Right renal pelvis (tissue), 4 donors: ENCODE results near the gene SUV39H1. TPM values are rescaled to one million over a fixed set of nuclear protein-coding genes. Genes with fewer than 3 reads are reported as not detected.
"Not testable (repeated sequence)": the region's sequence is repeated elsewhere in the genome, so short reads cannot be mapped to it uniquely, and the experiment has no call there.

Experiments
- DNase-seq, 4 donors: peaks; one replicate each; pipeline ENCODE4 v3.0.0-alpha.2; 2013; ENCODE audit warnings: low read depth in 4 of 4, low spot score in 3 of 4, missing footprints in 1 of 4
- polyA plus RNA-seq, 4 donors: library from polyadenylated mRNA; unstranded; fragments of 120-200 nt; gene quantifications; one replicate each; pipeline ENCODE4 v1.2.1, GENCODE V29; 2013; ENCODE audit not compliant: insufficient read length in 4 of 4

Gene SUV39H1, protein sequence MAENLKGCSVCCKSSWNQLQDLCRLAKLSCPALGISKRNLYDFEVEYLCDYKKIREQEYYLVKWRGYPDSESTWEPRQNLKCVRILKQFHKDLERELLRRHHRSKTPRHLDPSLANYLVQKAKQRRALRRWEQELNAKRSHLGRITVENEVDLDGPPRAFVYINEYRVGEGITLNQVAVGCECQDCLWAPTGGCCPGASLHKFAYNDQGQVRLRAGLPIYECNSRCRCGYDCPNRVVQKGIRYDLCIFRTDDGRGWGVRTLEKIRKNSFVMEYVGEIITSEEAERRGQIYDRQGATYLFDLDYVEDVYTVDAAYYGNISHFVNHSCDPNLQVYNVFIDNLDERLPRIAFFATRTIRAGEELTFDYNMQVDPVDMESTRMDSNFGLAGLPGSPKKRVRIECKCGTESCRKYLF
- polyA plus RNA-seq = 1 to 10 TPM; 6.0 to 7.8 (median 6.9) TPM

DNA sequence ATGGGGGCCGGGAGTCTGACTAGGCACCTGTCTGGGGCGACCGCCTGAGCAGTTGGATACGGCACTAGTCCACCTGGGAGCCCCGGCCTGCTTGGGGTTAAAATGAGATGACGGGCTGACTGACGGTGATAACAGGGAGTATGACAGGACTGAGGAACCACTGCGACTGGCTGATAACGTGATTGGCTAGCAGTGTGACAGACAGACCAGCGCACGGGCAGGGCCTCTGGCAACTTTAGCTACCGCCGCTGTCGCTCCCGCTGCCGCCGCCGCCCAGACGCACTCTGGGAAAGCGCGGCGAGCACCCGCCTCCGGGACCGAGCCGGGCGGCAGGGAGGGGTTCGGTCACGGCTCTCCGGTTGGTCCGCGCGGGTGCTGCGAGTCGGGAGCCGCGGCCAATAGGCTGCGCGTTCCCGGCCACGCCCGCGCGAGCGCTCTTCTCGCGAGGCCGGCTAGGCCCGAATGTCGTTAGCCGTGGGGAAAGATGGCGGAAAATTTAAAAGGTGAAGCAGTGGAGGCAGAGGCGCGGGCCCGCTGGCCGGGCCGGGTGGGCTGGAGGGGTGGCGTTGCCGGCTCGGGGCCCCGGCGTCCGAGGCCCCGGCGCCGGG lies at the start of gene SUV39H1:
Gene SUV39H1, plus strand, starts transcription at position 434 of the 608 bp plus-strand sequence. Its CDS starts 51 bp downstream, at position 485.
- peak; percentile 59 to 72 (median 70) for DNase-seq

DNA sequence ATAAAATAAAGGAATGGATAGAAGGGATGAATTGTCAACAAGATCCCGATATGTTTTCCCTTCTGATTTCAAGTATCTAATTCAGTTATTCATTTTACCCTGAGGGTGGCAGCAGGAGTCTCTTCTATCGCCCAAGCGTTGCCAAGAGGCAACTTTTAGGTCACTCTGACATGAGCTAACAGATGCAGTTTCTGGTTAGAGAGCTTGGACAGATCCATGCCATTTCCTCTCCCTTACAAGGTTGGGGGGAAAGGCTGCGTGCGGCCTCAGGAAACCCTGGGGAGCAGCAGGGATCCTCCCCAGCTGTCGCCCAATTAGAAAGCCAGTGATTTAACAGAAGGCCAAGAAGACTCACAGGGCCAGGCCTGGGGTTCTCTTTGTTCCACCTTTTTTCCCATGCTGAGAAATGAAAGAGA lies 48.2 kb upstream of the SUV39H1 start:
- DNase-seq = peak in 3 of 4 donors; percentile 8 to 19 (median 8)

DNA sequence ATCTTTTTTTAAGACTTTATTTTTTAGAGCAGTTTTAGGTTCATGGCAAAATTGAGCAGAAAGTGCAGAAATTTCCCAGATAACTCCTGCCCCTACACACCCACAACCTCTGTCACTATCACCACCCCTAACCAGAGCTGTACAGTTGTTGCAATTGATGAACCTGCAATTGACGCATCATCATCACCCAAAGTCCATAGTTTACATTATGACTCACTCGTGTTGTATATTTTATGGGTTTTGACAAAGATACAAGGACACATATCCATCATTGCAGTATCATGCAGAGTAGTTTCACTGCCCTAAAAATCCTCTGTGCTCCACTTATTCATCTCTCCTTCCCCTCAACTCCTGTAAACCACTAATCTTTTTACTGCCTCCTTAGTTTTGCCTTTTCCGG lies 47.4 kb upstream of the SUV39H1 start:
- DNase-seq = no peak

DNA sequence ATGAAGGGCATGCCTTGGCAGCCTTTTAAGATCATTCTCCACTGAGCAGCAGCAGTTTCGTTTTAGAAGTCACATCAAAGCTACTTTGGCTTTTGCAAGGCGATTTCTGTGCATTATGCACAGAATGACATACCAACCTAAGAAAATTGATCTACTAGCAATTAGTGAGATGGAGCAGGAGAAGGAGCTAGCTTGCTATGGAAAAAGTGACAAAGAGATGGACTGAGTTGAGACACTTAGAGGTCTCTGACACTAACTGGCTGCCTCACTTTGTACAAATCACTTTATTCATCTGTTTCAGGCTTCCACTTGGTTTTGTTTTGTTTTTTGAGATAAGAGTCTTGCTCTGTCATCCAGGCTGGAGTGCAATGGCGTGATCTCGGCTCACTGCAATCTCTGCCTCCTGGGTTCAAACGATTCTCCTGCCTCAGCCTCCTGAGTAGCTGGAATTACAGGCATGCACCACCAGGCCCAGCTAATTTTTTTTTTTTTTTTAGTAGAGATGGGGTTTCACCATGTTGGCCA lies 44.4 kb upstream of the SUV39H1 start:
- not testable (repeated sequence) for DNase-seq

DNA sequence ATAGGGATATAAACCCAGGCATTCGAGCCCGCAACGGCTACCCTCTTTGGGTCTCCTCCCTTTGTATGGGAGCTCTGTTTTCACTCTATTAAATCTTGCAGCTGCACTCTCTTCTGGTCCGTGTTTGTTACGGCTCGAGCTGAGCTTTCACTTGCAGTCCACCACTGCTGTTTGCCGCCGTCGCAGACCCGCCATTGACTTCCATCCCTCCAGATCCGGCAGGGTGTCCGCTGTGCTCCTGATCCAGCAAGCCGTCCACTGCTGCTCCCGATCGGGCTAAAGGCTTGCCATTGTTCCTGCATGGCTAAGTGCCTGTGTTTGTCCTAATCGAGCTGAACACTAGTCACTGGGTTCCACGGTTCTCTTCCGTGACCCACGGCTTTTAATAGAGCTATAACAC lies 41.8 kb upstream of the SUV39H1 start:
- DNase-seq = not testable (repeated sequence)

DNA sequence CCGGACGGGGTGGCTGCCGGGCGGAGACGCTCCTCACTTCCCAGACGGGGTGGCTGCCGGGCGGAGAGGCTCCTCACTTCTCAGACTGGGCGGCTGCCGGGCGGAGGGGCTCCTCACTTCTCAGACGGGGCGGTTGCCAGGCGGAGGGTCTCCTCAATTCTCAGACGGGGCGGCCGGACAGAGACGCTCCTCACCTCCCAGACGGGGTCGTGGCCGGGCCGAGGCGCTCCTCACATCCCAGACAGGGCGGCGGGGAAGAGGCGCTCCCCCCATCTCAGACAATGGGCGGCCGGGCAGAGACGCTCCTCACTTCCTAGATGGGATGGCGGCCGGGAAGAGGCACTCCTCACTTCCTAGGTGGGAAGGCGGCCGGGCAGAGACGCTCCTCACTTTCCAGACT lies 36.8 kb upstream of the SUV39H1 start:
- DNase-seq = not testable (repeated sequence)

DNA sequence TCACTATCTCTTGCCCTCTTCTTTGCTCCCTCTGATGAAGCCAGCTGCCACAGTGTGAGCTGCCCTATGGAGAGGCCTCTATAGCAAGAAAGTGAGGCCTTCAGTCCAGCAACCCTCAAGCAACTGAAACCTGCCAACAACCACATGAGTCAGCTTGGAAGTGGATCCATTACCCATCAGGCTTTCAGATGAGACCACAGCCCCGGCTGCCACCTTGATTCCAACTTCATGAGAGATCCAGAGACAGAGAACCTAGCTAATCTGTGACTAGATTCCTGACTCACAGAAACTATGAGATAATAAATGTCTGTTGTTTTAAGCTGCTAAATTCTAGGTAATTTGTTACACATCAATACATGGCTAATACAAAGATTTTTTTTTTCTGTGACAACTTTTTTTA lies 33.3 kb upstream of the SUV39H1 start:
- DNase-seq = no peak

DNA sequence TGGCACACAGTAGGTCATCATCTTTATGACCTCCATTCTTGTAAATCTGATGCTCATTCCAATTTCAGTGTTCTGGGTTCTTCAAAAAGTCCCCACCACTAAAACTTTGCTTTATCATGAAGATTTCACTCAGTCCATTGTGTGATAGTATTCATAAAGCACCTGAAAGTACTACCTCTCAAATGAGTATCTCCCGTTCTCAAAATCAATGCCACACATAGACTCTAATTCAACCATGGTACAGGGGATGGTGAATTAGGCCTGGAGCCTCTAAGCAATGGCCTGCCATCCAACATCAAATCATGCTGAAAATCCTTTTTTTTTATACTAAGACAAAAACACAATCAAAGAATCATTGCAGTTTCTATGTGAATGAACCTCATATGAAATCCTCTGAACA lies 32.4 kb upstream of the SUV39H1 start:
- DNase-seq = no peak

DNA sequence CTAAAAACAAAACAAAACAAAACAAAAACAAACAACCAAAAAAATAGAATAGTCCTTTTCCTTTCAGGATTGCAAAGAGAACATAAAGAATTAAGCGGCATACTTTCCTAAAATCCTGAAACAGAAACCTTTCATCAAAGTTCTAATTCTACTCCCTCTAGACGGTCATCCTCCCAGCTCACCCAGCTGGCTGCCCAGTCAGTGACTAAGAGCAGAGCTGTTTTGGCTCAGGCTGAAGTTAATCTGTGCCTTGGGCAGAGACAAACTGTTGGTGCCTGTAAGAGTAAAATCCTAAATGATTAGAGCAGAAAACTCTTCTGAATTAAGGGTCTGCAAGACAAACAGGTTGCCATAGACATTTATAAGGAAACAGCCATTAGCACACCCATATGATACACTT lies 30.5 kb upstream of the SUV39H1 start:
- DNase-seq = no peak

DNA sequence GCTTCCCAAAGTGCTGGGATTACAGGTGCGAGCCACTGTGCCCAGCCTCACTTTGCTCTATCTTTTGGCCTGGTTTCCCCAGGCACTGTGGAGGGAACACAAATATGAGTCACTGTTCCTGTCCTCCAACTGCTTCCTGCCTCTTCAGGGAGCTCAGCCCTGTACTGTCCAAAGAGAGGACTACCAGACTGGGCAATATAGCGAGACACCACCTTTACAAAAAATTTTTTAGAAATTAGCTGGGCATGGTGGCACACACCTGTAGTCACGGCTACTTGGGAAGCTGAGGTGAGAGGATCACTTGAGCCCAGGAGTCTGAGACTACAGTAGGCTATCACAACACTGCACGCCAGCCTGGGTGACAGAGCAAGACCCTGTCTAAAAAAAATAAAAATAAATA lies 29.9 kb upstream of the SUV39H1 start:
- no peak for DNase-seq

DNA sequence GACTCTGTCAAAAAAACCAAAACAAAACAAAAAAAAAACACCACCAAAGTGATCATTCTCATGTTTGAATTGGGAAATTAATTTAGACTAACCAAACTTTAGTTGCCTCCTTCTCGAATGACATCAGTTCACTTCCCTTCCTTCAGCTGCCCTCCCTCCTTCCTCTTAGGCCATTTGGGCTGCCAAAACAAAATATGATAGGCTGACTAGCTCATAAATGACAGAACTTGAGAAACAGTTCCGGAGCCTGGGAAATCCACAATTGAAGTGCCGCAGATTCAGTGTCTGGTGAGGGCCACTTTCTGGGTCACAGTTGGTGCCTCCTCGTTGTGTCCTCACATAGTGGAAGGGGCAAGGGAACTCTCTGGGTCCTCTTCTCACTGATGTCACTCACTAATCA lies 29.0 kb upstream of the SUV39H1 start:
- no peak for DNase-seq

DNA sequence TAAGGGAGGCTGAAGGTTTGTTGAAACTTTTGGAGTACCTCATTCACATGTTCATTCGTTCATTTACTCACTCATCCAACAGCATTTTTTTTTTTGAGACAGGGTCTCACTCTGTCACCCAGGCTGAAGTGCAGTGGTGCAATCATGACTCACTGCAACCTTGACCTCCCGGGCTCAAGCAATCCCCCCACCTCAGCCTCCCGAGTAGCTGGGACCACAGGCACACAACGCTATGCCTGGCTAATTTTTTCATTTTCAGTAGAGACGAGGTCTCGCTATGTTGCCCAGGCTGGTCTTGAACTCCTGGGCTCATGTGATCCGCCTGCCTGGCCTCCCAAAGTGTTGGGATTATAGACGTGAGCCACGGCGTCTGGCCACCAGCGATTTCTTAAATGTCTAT lies 28.3 kb upstream of the SUV39H1 start:
- DNase-seq = not testable (repeated sequence)

DNA sequence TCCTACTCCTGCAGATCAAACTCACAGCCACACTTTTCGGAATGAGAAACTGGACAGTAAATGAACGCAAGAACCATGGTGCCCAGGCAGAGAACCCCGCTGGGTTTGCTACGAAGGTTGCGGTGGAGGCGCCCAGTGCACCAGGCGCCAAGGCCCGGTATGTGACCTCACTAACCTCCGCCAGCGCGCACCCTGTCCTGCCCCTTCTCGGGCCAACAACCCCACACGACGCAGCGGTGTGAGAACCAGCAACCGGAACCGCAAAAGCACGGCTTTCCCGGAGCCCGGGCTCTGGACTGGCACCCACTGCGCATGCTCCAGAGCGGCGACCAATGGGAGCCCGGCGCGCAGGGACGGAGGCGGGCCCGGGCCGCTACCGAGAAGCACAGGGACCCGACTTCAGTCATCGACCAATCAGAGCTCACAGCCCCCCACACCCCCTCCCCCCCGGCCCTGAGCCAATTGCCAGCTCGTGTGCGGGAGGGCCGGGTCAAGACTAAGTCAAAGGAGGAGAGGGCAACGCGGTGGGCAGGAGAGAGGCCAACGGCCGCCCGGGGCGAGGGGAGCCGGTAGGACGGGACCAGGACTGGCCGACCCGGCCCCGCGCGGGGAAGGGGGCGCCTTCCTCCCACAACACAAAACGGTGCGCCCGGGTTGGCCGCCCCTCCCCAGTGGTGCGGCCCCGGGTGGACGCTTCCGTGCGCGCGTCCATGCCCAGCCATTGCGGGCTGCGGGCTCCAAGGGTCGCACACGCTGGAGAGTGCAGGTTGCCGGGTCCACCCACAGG lies 20.2 kb upstream of the SUV39H1 start:
- peak; percentile 61 to 75 (median 70) for DNase-seq

DNA sequence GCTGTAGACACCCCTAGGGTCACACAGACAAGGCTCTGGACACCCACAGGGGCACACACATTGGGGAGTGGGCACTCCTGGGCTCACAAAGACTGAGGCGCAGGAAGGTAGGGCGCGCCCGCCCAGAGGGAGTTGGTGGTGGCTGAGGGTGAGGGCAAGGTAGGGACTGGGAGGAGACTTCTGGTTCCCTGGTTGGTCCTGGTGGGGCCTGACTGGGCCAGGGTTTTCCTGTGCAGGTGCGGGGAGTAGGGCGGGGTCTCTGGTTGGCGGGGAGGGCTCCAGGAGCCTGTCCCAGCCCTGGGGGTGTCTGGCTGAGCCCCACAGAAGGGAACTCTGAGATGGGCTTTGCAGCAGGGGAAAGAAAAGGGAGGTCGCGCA lies 19.7 kb upstream of the SUV39H1 start:
- DNase-seq = no peak

DNA sequence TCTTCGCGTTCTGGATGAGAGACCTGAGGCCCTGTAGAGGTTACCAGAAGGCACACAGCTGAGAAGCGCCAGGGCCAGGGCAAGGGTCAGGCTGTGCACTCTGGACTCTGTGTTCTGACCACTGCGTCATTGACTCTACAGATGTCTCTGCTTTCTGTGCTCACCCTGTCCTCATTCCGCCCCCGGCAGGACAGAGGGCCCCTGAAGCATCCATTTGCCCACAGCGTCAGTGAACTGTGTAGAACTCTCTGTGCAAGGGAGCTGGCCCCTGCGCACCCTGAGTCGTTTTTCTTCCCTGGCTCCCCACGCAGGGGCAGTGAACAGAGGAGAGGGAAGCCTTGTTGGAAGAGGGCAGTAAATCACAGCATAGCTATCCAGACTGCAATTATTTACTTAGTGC lies 19.0 kb upstream of the SUV39H1 start:
- peak in 1 of 4 donors; percentile 19 for DNase-seq

DNA sequence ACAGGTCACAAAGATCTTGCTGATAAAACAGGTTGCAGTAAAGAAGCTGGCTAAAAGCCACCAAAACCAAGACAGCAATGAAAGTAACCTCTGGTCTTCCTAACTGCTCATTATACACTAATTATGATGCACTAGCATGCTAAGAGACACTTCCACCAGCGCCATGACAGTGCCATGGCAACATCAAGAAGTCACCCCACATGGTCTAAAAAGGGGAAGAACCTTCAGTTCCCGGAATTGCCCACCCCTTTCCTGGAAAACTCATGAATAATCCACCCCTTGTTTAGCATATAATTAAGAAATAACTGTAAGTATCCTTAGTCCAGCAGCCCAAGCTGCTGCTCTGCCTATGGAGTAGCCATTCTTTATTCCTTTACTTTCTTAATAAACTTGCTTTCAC lies 16.1 kb upstream of the SUV39H1 start:
- DNase-seq = not testable (repeated sequence)

DNA sequence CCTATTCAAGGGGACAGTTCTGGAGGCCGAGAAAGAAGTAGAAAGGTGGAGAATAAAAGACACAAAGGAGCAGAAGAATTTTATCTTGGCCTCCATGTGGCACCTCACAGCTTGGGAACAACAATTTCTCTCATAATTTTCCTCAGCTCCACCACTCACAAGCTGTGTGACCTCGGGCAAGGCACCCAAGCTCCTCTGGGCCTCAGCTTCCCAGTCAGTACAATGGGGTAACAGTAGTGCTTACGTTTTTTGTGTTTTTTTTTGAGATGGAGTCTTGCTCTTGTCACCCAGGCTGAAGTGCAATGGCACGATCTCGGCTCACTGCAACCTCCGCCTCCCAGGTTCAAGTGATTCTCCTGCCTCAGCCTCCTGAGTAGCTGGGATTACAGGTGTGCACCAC lies 15.6 kb upstream of the SUV39H1 start:
- not testable (repeated sequence) for DNase-seq

DNA sequence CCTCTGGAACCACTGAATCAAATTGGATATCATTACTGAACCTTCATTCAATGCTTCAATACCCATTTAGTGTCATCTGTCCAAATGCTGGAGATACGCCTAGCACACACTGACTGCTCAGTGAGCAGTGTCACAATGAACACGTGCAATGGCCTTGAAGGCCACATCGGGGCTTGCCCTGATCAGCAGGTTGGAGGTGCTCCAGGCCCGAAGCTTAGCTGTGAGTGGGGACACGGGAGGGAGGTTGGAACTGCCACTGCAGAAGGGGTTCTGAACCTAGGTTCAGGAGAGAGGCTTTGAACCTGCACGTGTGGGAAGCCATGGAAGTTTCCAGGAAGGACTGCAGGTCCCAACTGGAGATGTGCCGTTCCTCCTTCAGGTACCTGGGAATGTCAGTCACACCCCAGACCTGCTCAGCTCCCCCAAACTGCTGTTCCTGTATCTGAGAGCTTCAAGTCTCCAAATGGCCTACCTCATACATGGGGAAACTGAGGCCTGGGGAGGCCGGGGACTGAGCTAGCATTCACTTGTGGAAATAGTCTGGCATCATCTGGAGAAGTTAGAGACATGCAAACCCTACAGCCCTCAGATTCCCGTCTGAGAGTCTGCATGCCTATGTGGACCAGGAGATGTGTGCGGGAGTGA lies 14.9 kb upstream of the SUV39H1 start:
- DNase-seq = no peak

DNA sequence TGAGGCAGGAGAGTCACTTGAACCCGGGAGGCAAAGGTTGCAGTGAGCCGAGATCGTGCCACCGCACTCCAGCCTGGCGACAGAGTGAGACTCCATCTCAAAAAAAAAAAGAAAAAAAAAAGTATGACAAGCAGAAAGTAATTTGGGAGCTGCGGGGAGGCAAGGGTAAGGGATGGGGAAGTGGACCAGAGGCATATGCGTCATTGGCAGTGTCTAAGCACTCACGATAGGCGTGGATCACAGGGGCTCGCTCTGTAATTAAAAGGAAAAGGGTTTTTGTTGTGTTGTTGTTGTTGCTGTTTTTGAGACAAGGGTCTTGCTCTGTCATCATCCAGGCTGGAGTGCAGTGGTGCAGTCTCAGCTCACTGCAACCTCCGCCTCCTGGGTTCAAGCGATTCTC lies 13.7 kb upstream of the SUV39H1 start:
- not testable (repeated sequence) for DNase-seq

DNA sequence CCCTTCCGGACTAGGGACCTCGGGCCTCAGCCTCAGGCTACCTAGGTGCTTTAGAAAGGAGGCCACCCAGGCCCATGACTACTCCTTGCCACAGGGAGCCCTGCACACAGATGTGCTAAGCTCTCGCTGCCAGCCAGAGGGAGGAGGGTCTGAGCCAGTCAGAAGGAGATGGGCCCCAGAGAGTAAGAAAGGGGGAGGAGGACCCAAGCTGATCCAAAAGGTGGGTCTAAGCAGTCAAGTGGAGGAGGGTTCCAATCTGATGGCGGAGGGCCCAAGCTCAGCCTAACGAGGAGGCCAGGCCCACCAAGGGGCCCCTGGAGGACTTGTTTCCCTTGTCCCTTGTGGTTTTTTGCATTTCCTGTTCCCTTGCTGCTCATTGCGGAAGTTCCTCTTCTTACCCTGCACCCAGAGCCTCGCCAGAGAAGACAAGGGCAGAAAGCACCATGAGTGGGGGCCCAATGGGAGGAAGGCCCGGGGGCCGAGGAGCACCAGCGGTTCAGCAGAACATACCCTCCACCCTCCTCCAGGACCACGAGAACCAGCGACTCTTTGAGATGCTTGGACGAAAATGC lies 13.0 kb upstream of the SUV39H1 start, which contains the start of gene WAS:
Gene WAS, plus strand, starts transcription at position 389 of the 572 bp plus-strand sequence. Its CDS starts 55 bp downstream, at position 444.
- no peak for DNase-seq
